GM11168 (cell line): ENCODE measurements around the gene NPBWR2.

Experiments
- in situ Hi-C: fragments of 300-500 bp; cut with MboI; formaldehyde crosslinking; loops from one replicate; pipeline ENCODE4 v1.12.0; 2022; ENCODE audit warnings: low sequenced_read_pairs; ENCODE audit not compliant: unreplicated experiment

Gene NPBWR2

GRCh38 chr20:64063389-64064144 is 43.8 kb downstream of the NPBWR2 start:
- in situ Hi-C loops, result no loop called here

GRCh38 chr20:64062596-64063388 is 44.6 kb downstream of the NPBWR2 start, which contains the start of gene TCEA2:
TSS of gene TCEA2 (plus strand) at chr20:64063198. CDS start at chr20:64063313, 115 bp downstream.
- in situ Hi-C loops, result no loop called here

- in situ Hi-C loops, result no loop called here
These were observed 45.1 kb downstream of the NPBWR2 start for GRCh38 chr20:64062276-64062595.

GRCh38 chr20:64058536-64058935 is 48.8 kb downstream of the NPBWR2 start:
- in situ Hi-C loops, result no loop called here

DNA sequence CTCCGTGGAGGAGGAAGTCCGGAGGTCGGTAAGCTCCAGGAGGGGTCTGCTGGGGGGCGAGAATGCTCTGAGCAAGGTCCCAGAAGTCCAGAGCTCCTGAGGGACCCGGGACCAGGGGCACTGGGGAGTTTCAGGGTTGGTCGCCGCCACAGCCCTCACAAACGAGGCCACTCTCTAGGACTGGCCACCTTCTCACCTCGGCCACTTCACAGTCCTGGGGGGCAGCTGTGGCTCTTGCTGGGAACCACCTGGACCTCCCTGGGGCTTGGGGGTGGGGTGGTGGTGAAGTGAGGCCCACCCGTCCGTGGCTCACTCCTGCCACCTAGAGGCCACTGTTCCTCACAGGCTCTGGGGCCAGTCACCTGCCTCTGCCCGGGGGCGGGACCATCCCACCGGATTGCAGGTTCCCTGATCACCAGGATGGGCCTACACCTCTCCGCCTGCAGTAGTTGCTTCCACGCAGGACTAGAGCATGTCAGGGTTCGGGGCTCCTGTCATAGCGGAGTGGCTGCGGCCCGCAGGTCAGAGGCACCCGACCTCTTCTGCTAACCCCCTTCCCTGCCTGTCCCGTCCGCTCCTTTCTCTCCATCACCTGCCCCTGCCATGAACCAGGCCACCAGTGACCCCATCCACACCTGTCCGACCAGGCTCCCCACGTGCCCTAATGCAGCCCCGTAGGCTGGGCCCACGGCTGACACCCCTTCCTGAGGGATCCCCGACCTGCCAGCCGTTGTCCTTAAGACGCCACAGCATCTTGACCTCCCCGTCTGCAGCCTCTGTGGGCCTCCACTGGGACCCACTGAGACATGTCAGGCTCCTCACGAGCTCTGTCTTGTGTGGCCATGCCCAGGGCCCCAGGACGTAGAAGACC is 49.5 kb downstream of the NPBWR2 start:
- in situ Hi-C loops, result no loop called here

GRCh38 chr20:64056889-64057627 is 50.3 kb downstream of the NPBWR2 start:
- in situ Hi-C loops, result no loop called here

DNA sequence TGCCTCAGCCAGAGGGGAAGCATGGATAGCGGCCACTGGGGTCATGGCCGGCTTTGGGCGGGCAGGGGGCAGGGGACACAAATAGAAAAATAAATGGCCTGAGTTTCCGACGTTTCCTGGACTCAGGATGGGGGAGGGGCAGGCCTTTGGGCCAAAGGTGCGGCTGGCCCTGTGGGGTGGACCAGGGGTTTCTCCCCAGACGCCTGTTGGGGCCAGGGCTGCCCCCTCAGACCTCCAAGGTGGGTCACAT is 50.8 kb downstream of the NPBWR2 start:
- in situ Hi-C loops, result no loop called here

- in situ Hi-C loops, result no loop called here
These were observed 51.3 kb downstream of the NPBWR2 start for GRCh38 chr20:64055893-64056638.

DNA sequence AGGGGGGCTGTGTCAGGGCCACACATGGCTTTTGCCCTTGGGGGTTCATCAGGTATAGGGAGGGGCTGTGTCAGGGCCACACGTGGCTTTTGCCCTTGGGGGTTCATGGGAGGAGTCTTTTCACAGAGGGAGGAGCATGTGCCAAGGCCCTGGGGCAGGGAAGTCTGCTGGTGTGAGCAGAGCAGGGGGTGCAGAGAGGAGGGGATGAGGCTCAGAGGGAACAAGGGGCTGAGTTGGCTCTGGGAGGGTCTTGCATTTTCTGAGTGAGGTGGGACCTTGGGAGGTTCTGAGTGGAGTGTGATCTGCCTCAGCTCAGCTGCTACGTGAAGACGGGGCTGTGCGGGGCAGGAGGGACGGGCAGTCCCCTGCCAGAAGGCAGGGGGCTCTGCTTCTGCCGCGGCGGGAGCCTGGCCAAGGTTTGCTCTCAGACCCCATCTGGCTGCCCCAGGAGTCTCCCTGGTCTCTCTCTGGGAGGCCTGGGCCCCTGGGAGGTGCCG is 51.9 kb downstream of the NPBWR2 start:
- in situ Hi-C loops, result no loop called here

DNA sequence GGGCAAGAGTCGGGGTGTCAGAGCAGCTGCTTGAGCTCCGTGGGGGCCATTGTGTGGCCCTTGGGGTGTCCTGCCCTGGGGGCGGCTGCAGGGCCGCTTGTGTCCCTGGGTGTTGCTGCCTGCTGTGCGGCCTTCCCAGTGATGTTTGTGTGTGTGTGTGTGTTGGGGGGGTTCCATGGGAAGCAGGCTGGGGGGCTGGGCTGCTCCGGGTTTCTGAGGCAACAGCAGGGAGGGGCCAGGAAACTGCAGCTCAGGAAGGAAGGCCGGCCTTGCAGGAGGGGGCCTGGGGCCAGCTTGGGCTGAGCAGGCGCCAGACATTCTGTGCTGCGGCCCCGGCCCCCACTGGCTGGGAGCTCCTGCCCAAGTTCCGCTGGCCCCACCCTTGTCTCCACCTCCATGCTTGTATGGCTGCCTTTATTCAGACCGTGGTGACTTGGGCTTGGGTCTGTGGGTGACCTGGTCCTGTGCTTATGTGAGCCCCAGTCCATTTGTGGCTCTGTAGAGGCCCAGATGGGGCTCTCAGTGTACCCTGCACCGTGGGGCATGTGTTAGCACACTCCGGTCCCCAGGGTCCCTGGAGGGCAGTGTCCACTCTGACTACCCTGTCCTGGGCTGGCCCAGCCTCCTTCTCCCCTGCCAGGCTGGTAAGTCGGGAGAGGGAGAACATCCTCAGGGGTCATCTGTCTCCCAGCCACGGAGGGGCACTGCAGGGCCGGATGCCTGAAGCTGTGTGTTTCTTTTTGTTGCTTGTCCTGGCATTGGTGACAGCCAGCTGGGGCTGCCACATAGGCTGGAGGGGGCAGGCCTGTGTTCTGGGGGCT is 53.3 kb downstream of the NPBWR2 start:
- in situ Hi-C loops, result no loop called here
